ENCODE measurements around the gene PRKCE.

- TF ChIP-seq CTCF (IDR thresholded peaks at IDR 0.05; ENCODE audit: control extremely low read depth in 1 of 3, insufficient read depth in 1 of 3, low read depth in 1 of 3, low read length in 3 of 3): no peak
- no peak for TF ChIP-seq TAF1 (IDR thresholded peaks at IDR 0.05; ENCODE audit: low read depth, low read length)
- no peak for TF ChIP-seq EGR1 (IDR thresholded peaks at IDR 0.05; ENCODE audit: borderline replicate concordance, low read depth, low read length)
- no peak for TF ChIP-seq POLR2AphosphoS5 (IDR thresholded peaks at IDR 0.05; ENCODE audit: low read depth, low read length)
- TF ChIP-seq EP300 (IDR thresholded peaks at IDR 0.05; ENCODE audit: borderline replicate concordance in 1 of 2, low read depth in 2 of 2, low read length in 2 of 2): no peak
- TF ChIP-seq CREB1 (IDR thresholded peaks at IDR 0.05): no peak
- TF ChIP-seq SIN3A (conservative IDR thresholded peaks at IDR 0.05 in 1 of 2, IDR thresholded peaks at IDR 0.05 in 1 of 2; ENCODE audit: low read depth in 1 of 2, low read length in 2 of 2): no peak
- TF ChIP-seq POLR2A (IDR thresholded peaks at IDR 0.05; ENCODE audit: control extremely low read depth in 1 of 2, low read depth in 2 of 2, low read length in 2 of 2): no peak
- no peak for TF ChIP-seq ASH2L (IDR thresholded peaks at IDR 0.05; ENCODE audit: low read length)
- TF ChIP-seq RAD21 (IDR thresholded peaks at IDR 0.05 in 1 of 2, conservative IDR thresholded peaks at IDR 0.05 in 1 of 2; ENCODE audit: low read depth in 2 of 2, low read length in 2 of 2): no peak
- no peak for TF ChIP-seq CHD7 (IDR thresholded peaks at IDR 0.05; ENCODE audit: insufficient replicate concordance, low read length)
- TF ChIP-seq HDAC6 (IDR thresholded peaks at IDR 0.05; ENCODE audit: low read depth, low read length): no peak
Observed at GRCh38 chr2:45708501-45708900, 57.0 kb downstream of the PRKCE start.
